Spinal cord (tissue), 4 donors: ENCODE data around the gene CLTB. TPM values are rescaled to one million over a fixed set of nuclear protein-coding genes. Genes with fewer than 3 reads are reported as not detected.
A peak's percentile ranks its signal among the peaks of the same experiment; 100 is the strongest.

ENCODE experiments used
- polyA plus RNA-seq, 2 donors: library from polyadenylated mRNA; unstranded; fragments of 120-200 nt; gene quantifications; one replicate each; pipeline ENCODE4 v1.2.1, GENCODE V29; 2013; ENCODE audit not compliant: insufficient read length in 2 of 2
- small RNA-seq: library from RNA; depleted of rRNA; stranded (forward); fragments of <200 nt; gene quantifications from one replicate; pipeline ENCODE3, GENCODE V24; 2014; ENCODE audit warnings: low replicate concordance
- total RNA-seq, 2 donors: library from RNA; depleted of rRNA in 1 of 2; stranded (reverse); fragments of 120-200 nt in 1 of 2; fragments of >200 nt in 1 of 2; gene quantifications; one replicate each; pipeline versions ENCODE4 v1.2.3 to v1.2.4, GENCODE V29; 2013 to 2014

Gene CLTB
- total and polyA plus RNA-seq, 4 donors: 70.8 to 191 (median 160) TPM

Small RNA genes within 50 kb of the gene (small RNA-seq; reads per million reads assigned to genes)
- gene AC010297.1 (not detected), gene MIR1271 (1.3 reads per million, percentile 84 among the genes with 10 or more reads in this experiment)

Other genes with a start within 250 kb of the CLTB start
- gene SIMC1, start 178.1 kb downstream of the CLTB start, total RNA-seq: 10 to 100 TPM; 12.7 to 20.1 TPM
- gene SIMC1, start 178.1 kb downstream of the CLTB start, polyA plus RNA-seq: 10 to 100 TPM; 25.2 to 29.2 TPM
- 10 to 100 TPM; 83.6 to 92.7 TPM for gene KIAA1191, start 54.8 kb downstream of the CLTB start, total RNA-seq
- gene KIAA1191, start 54.8 kb downstream of the CLTB start, polyA plus RNA-seq: 100 to 1,000 TPM; 171 to 181 TPM
- 10 to 100 TPM; 22.6 to 27.2 TPM for gene ARL10, start 51.1 kb downstream of the CLTB start, total RNA-seq
- 10 to 100 TPM; 31.3 to 39.3 TPM for gene ARL10, start 51.1 kb downstream of the CLTB start, polyA plus RNA-seq
- gene NOP16, start 27.9 kb downstream of the CLTB start, total RNA-seq: 1 to 10 TPM; 5.2 to 9.9 TPM
- 10 to 100 TPM; 32.7 to 35.8 TPM for gene NOP16, start 27.9 kb downstream of the CLTB start, polyA plus RNA-seq
- gene HIGD2A, start 27.8 kb downstream of the CLTB start, total RNA-seq: 100 to 1,000 TPM in 1 of 2 donors, 10 to 100 TPM in 1; 39.8 to 152 TPM
- 100 to 1,000 TPM; 134 to 135 TPM for gene HIGD2A, start 27.8 kb downstream of the CLTB start, polyA plus RNA-seq
- 10 to 100 TPM; 43.5 to 50.9 TPM for gene FAF2, start 31.8 kb upstream of the CLTB start, total RNA-seq
- gene FAF2, start 31.8 kb upstream of the CLTB start, polyA plus RNA-seq: 10 to 100 TPM; 38.0 to 40.3 TPM
- 10 to 100 TPM in 1 of 2 donors, 1 to 10 TPM in 1; 8.1 to 19.2 TPM for gene RNF44, start 120.9 kb upstream of the CLTB start, total RNA-seq
- gene RNF44, start 120.9 kb upstream of the CLTB start, polyA plus RNA-seq: 10 to 100 TPM; 62.9 to 74.9 TPM
- gene CDHR2, start 132.8 kb upstream of the CLTB start, total RNA-seq: under 1 TPM; 0.20 to 0.55 TPM
- gene CDHR2, start 132.8 kb upstream of the CLTB start, polyA plus RNA-seq: 10 to 100 TPM; 21.2 to 23.0 TPM
- gene GPRIN1, start 193.6 kb upstream of the CLTB start, total RNA-seq: 10 to 100 TPM; 14.7 to 25.2 TPM
- 10 to 100 TPM; 60.6 to 62.4 TPM for gene GPRIN1, start 193.6 kb upstream of the CLTB start, polyA plus RNA-seq
- gene SNCB, start 214.0 kb upstream of the CLTB start, total RNA-seq: 10 to 100 TPM; 13.6 to 47.2 TPM
- gene SNCB, start 214.0 kb upstream of the CLTB start, polyA plus RNA-seq: 100 to 1,000 TPM; 267 to 271 TPM
- gene EIF4E1B, start 214.1 kb upstream of the CLTB start, total RNA-seq: 1 to 10 TPM in 1 of 2 donors, under 1 TPM in 1; 0.44 to 1.2 TPM
- 1 to 10 TPM; 1.9 to 4.0 TPM for gene EIF4E1B, start 214.1 kb upstream of the CLTB start, polyA plus RNA-seq
- gene TSPAN17, start 230.9 kb upstream of the CLTB start, total RNA-seq: 10 to 100 TPM; 20.8 to 33.4 TPM
- gene TSPAN17, start 230.9 kb upstream of the CLTB start, polyA plus RNA-seq: 10 to 100 TPM; 49.9 to 55.1 TPM